Psoas muscle (tissue), 8 donors: ENCODE measurements around the gene PLEKHG2. TPM values are rescaled to one million over a fixed set of nuclear protein-coding genes. Genes with fewer than 3 reads are reported as not detected.

Experiments used
- ATAC-seq, 4 donors: fragments of 200-7000 bp; cut with Tn5 transposase; one replicate each; pipeline ENCODE4 v1.9.1; 2020; ENCODE audit warnings: moderate library complexity in 3 of 4, mild to moderate bottlenecking in 2 of 4
- DNase-seq, 2 donors: peaks; one replicate each; pipeline ENCODE4 v3.0.0-alpha.2; 2020
- H3K27ac ChIP-seq: fragments of 200-600 bp; one replicate; pipeline ENCODE4 v1.8.0; 2022
- H3K27me3 ChIP-seq, 3 donors: fragments of 200-600 bp in 1 of 3; one replicate each; pipeline versions ENCODE4 v1.6.1 to v1.8.0; 2013 to 2022; ENCODE audit warnings: low read length in 2 of 3, mild to moderate bottlenecking in 2 of 3, moderate library complexity in 1 of 3; ENCODE audit not compliant: insufficient read depth in 3 of 3
- H3K36me3 ChIP-seq, 2 donors: fragments of 200-600 bp in 1 of 2; one replicate each; pipeline versions ENCODE4 v1.6.1 to v1.8.0; 2013 to 2022; ENCODE audit warnings: low read depth in 1 of 2, mild to moderate bottlenecking in 1 of 2, moderate library complexity in 1 of 2; ENCODE audit not compliant: insufficient read depth in 1 of 2
- H3K4me1 ChIP-seq: fragments of 200-600 bp; one replicate; pipeline ENCODE4 v1.8.0; 2022
- H3K4me3 ChIP-seq: fragments of 200-600 bp; one replicate; pipeline ENCODE4 v1.8.0; 2022; ENCODE audit warnings: mild to moderate bottlenecking
- H3K9me3 ChIP-seq: fragments of 200-600 bp; one replicate; pipeline ENCODE4 v1.8.0; 2022
- CTCF ChIP-seq: fragments of 200-600 bp; IDR thresholded peaks from one replicate; pipeline ENCODE4 v1.8.0; 2022; ENCODE audit warnings: antibody characterized with exemption
- WGBS, 3 donors: extraction: QIAGEN DNeasy Blood & Tissue Kit; methylation state at CpG; one replicate each; pipeline versions ENCODE4 v1.1.6 to v1.1.7; 2013; 5-methylcytosine and 5-hydroxymethylcytosine counted together
- intact Hi-C, 2 donors: fragments of 100-400 bp; cut with DNase I; formaldehyde crosslinking; loops; one replicate each; pipeline versions ENCODE4 v1.11.0 to v1.14.2; 2022
- polyA plus RNA-seq, 3 donors: library from polyadenylated mRNA; stranded (reverse); fragments of 200-250 nt; gene quantifications; one replicate each; pipeline ENCODE4 v1.2.3, GENCODE V29; 2013
- total RNA-seq, 4 donors: library from RNA; stranded (reverse); fragmentation: NEBNext Ultra II Directional in 2 of 4; extraction: Animal tissue kit (Norgen Biotek cat#: 25700) in 2 of 4; gene quantifications; one replicate each; pipeline versions ENCODE4 v1.2.1 to v1.2.4, GENCODE V29; 2021 to 2023
- donor health status: healthy with polysubstance abuse.
- donor health status: DM: no; HTN: no; CAD: no; lungs with moderate emphysema.
- donor health status: Bipolar disorder and iron deficiency.
- donor health status: healthy.
- donor health status: DM: yes; HTN: yes; CAD: no.
- donor health status: DM: no; HTN: no; CAD: no.
- donor health status: DM: no; HTN: no; CAD: no.
- donor health status: DM: yes; HTN: yes; CAD: no.

PLEKHG2 gene
- total and polyA plus RNA-seq, 7 donors, result 2.4 to 8.0 (median 6.8) TPM

- Histone ChIP-seq H3K27me3 (no peaks in the 10 kb centered on the region), H3K36me3 (peaks cover 0 to 17% of the 10 kb centered on the region in 2 donors), H3K4me1 (peaks cover 24% of the 10 kb centered on the region), H3K9me3 (no peaks in the 10 kb centered on the region), H3K27ac (peak overlapping the region; percentile 96), H3K4me3 (peak overlapping the region; percentile 97)
- 0 to 2% (median 1%) methylated on average over 30 to 52 of the region's 52 CpGs for WGBS, 3 donors
- no peak for TF ChIP-seq CTCF
- intact Hi-C loops, result loop anchor here in 1 of 2 donors (5.0 to 10.0 kb wide), 2 partner anchors 67 to 285 kb away; partner anchors contain the start of genes PAK4 and SAMD4B
- DNase-seq, result peak; percentile 95 to 98
- peak; percentile 36 to 52 (median 46) for ATAC-seq
These were observed 3.1 kb upstream of the PLEKHG2 start for GRCh38 chr19:39409208-39410016.

- DNase-seq (peak; percentile 87 to 95), ATAC-seq (peak; percentile 24 to 32 (median 31))
- Histone ChIP-seq H3K4me3 (peak overlapping the region; percentile 97), H3K27me3 (no peaks in the 10 kb centered on the region), H3K4me1 (peaks cover 19% of the 10 kb centered on the region), H3K9me3 (no peaks in the 10 kb centered on the region), H3K36me3 (peaks cover 0 to 17% of the 10 kb centered on the region in 2 donors), H3K27ac (peak overlapping the region; percentile 96)
- intact Hi-C loops, result loop anchor here in 1 of 2 donors (5.0 to 10.0 kb wide), 2 partner anchors 68 to 285 kb away; partner anchors contain the start of genes PAK4 and SAMD4B
- WGBS, 3 donors, result 5 to 7% (median 6%) methylated on average over 31 to 35 of the region's 35 CpGs
- no peak for TF ChIP-seq CTCF
These were observed 2.2 kb upstream of the PLEKHG2 start for GRCh38 chr19:39410017-39410830.

- Histone ChIP-seq H3K4me3 (peak overlapping the region; percentile 97), H3K27ac (peak overlapping the region; percentile 96), H3K36me3 (peaks cover 0 to 17% of the 10 kb centered on the region in 2 donors), H3K27me3 (no peaks in the 10 kb centered on the region), H3K9me3 (no peaks in the 10 kb centered on the region), H3K4me1 (peaks cover 17% of the 10 kb centered on the region)
- no peak for TF ChIP-seq CTCF
- DNase-seq, result no peak
- intact Hi-C loops, result loop anchor here in 1 of 2 donors (1.0 to 10.0 kb wide), 3 partner anchors 13 to 286 kb away; partner anchors contain the start of genes PAK4 and SAMD4B
- ATAC-seq, result no peak
- WGBS, 3 donors, result 40 to 78% (median 57%) methylated on average over 1 of the region's 1 CpG
These were observed 1.7 kb upstream of the PLEKHG2 start for GRCh38 chr19:39410831-39411080.

GRCh38 chr19:39411081-39411831, 1.2 kb upstream of the PLEKHG2 start:
- Histone ChIP-seq H3K27me3 (no peaks in the 10 kb centered on the region), H3K9me3 (no peaks in the 10 kb centered on the region), H3K4me1 (peaks cover 14% of the 10 kb centered on the region), H3K27ac (peak overlapping the region; percentile 96), H3K36me3 (peaks cover 0 to 17% of the 10 kb centered on the region in 2 donors), H3K4me3 (peak overlapping the region; percentile 97)
- no peak for TF ChIP-seq CTCF
- DNase-seq (peak; percentile 63 to 77), ATAC-seq (peak in 3 of 4 donors; percentile 1 to 7 (median 2))
- WGBS, 3 donors, result 14 to 24% (median 16%) methylated on average over 9 of the region's 9 CpGs
- intact Hi-C loops, result loop anchor here in 1 of 2 donors (1.0 to 10.0 kb wide), 3 partner anchors 14 to 286 kb away; partner anchors contain the start of genes PAK4 and SAMD4B
